Stimulated activated CD8-positive, alpha-beta memory T cell treated with anti-CD3 and anti-CD28 coated beads, Interleukin-7, amount 100 ng/mL, for 4 hours (primary cell): ENCODE results near the gene LCE1A.

Experiments used
- DNase-seq, 2 donors: peaks; one replicate each; pipeline ENCODE4 v3.0.0-alpha.2; 2020; ENCODE audit warnings: low read depth in 2 of 2

LCE1A gene

GRCh38 chr1:152827173-152827572 lies at the start of gene LCE1A:
LCE1A (plus strand) TSS chr1:152827473; CDS start chr1:152827473, 0 bp downstream.
- no peak for DNase-seq

- no peak for DNase-seq
Observed at GRCh38 chr1:152777510-152778137, 49.6 kb upstream of the LCE1A start.

GRCh38 chr1:152783095-152783494 lies 44.2 kb upstream of the LCE1A start:
- no peak for DNase-seq

- DNase-seq: no peak
Observed at GRCh38 chr1:152786077-152786476, 41.2 kb upstream of the LCE1A start, which contains the start of gene LCE1E. LCE1E (plus strand) TSS chr1:152786257; CDS start chr1:152787300, 1,043 bp downstream.

- no peak for DNase-seq
Observed at GRCh38 chr1:152795686-152796085, 31.6 kb upstream of the LCE1A start.

- DNase-seq: no peak
Observed at GRCh38 chr1:152796421-152796820, 30.9 kb upstream of the LCE1A start, which contains the start of gene LCE1D. LCE1D (plus strand) TSS chr1:152796721; CDS start chr1:152797795, 1,074 bp downstream.

GRCh38 chr1:152801333-152801732 lies 25.9 kb upstream of the LCE1A start:
- no peak for DNase-seq

GRCh38 chr1:152806576-152806975 lies 20.7 kb upstream of the LCE1A start, which contains the start of gene LCE1C:
LCE1C (minus strand) TSS chr1:152806651; CDS start chr1:152805478, 1,173 bp downstream.
- DNase-seq: no peak

GRCh38 chr1:152811050-152811449 lies 16.2 kb upstream of the LCE1A start:
- no peak for DNase-seq

- DNase-seq: no peak
Observed at GRCh38 chr1:152811671-152812070, 15.6 kb upstream of the LCE1A start, which contains the start of gene LCE1B. LCE1B (plus strand) TSS chr1:152811971; CDS start chr1:152812447, 476 bp downstream.

GRCh38 chr1:152817309-152817708 lies 10.0 kb upstream of the LCE1A start:
- DNase-seq: no peak

GRCh38 chr1:152823294-152823693 lies 4.0 kb upstream of the LCE1A start:
- DNase-seq: no peak

- no peak for DNase-seq
Observed at GRCh38 chr1:152824964-152825363, 2.3 kb upstream of the LCE1A start.

GRCh38 chr1:152836870-152837269 lies 9.6 kb downstream of the LCE1A start:
- no peak for DNase-seq

GRCh38 chr1:152842556-152842955 lies 15.3 kb downstream of the LCE1A start, which contains the start of gene LCE6A:
LCE6A (plus strand) TSS chr1:152842856; CDS start chr1:152843521, 665 bp downstream.
- DNase-seq: no peak

GRCh38 chr1:152855661-152856060 lies 28.4 kb downstream of the LCE1A start:
- DNase-seq: no peak

- no peak for DNase-seq
Observed at GRCh38 chr1:152858062-152858461, 30.8 kb downstream of the LCE1A start.

GRCh38 chr1:152859696-152860095 lies 32.4 kb downstream of the LCE1A start, which contains the start of gene LCE7A:
LCE7A (plus strand) TSS chr1:152859996; CDS start chr1:152860698, 702 bp downstream.
- DNase-seq: no peak

GRCh38 chr1:152860129-152860528 lies 32.9 kb downstream of the LCE1A start:
- no peak for DNase-seq

GRCh38 chr1:152861374-152861773 lies 34.1 kb downstream of the LCE1A start:
- DNase-seq: no peak

GRCh38 chr1:152864443-152864842 lies 37.2 kb downstream of the LCE1A start:
- no peak for DNase-seq

GRCh38 chr1:152866321-152866720 lies 39.0 kb downstream of the LCE1A start:
- DNase-seq: no peak

- peak; percentile 17 to 44 for DNase-seq
Observed at GRCh38 chr1:152869808-152870419, 42.6 kb downstream of the LCE1A start.
